Measurements from ENCODE around the gene HILPDA. TPM values are rescaled to one million over a fixed set of nuclear protein-coding genes. Genes with fewer than 3 reads are reported as not detected.

Gene HILPDA, protein sequence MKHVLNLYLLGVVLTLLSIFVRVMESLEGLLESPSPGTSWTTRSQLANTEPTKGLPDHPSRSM
- total RNA-seq = 10.9 and 13.8 TPM in 2 replicates

GRCh38 chr7:128455543-128456254 is at the start of gene HILPDA:
Gene HILPDA, plus strand, starts transcription at chr7:128455878. Its CDS starts 1,391 bp downstream, at chr7:128457269.
- H3K4me1 ChIP-seq (ENCODE audit: insufficient read depth, low read length) = peaks cover 35% of the 10 kb centered on the region
- peak within 1 kb of the TSS; percentile 97 for H3K4me3 ChIP-seq (ENCODE audit: insufficient read depth, low read length)
- peak within 1 kb of the TSS; percentile 90 for H2AFZ ChIP-seq (ENCODE audit: low read length)
- peaks cover 7% of the 10 kb centered on the region for H3K36me3 ChIP-seq (ENCODE audit: insufficient read depth, low read length)
- DNase-seq (ENCODE audit: insufficient read length, low spot score, missing footprints) = peak; percentile 97
- peaks cover 34% of the 10 kb centered on the region for H3K79me2 ChIP-seq (ENCODE audit: insufficient read depth, low read length)
- H3K27ac ChIP-seq (ENCODE audit: low read depth, low read length) = peak within 1 kb of the TSS; percentile 96
- peaks cover 25% of the 10 kb centered on the region for H4K20me1 ChIP-seq (ENCODE audit: insufficient read depth, low read length)
- no peaks in the 10 kb centered on the region for H3K27me3 ChIP-seq (ENCODE audit: insufficient read depth, low read length)
- TF ChIP-seq, protein P1, sequence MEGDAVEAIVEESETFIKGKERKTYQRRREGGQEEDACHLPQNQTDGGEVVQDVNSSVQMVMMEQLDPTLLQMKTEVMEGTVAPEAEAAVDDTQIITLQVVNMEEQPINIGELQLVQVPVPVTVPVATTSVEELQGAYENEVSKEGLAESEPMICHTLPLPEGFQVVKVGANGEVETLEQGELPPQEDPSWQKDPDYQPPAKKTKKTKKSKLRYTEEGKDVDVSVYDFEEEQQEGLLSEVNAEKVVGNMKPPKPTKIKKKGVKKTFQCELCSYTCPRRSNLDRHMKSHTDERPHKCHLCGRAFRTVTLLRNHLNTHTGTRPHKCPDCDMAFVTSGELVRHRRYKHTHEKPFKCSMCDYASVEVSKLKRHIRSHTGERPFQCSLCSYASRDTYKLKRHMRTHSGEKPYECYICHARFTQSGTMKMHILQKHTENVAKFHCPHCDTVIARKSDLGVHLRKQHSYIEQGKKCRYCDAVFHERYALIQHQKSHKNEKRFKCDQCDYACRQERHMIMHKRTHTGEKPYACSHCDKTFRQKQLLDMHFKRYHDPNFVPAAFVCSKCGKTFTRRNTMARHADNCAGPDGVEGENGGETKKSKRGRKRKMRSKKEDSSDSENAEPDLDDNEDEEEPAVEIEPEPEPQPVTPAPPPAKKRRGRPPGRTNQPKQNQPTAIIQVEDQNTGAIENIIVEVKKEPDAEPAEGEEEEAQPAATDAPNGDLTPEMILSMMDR (IDR thresholded peaks at IDR 0.05; ENCODE audit: extremely low read depth, low read depth, low read length) = no peak
- no peaks in the 10 kb centered on the region for H3K9me3 ChIP-seq (ENCODE audit: low read depth, low read length)
- peak within 1 kb of the TSS; percentile 99 for H3K4me2 ChIP-seq (ENCODE audit: insufficient read depth, low read length)

- peak; percentile 86 for DNase-seq (ENCODE audit: insufficient read length, low spot score, missing footprints)
- Histone ChIP-seq H3K27ac (ENCODE audit: low read depth, low read length) (no peak overlapping the region), H3K4me2 (ENCODE audit: insufficient read depth, low read length) (peak overlapping the region; percentile 44), H3K4me3 (ENCODE audit: insufficient read depth, low read length) (no peak overlapping the region), H2AFZ (ENCODE audit: low read length) (no peak overlapping the region), H3K36me3 (ENCODE audit: insufficient read depth, low read length) (peaks cover 3% of the 10 kb centered on the region), H3K79me2 (ENCODE audit: insufficient read depth, low read length) (peaks cover 22% of the 10 kb centered on the region), H3K4me1 (ENCODE audit: insufficient read depth, low read length) (peaks cover 20% of the 10 kb centered on the region), H4K20me1 (ENCODE audit: insufficient read depth, low read length) (peaks cover 21% of the 10 kb centered on the region), H3K27me3 (ENCODE audit: insufficient read depth, low read length) (peaks cover 2% of the 10 kb centered on the region), H3K9me3 (ENCODE audit: low read depth, low read length) (no peaks in the 10 kb centered on the region)
- TF ChIP-seq, protein P1 (IDR thresholded peaks at IDR 0.05; ENCODE audit: extremely low read depth, low read depth, low read length) = no peak
Observed at GRCh38 chr7:128406314-128407232, 49.1 kb upstream of the HILPDA start.

DNA sequence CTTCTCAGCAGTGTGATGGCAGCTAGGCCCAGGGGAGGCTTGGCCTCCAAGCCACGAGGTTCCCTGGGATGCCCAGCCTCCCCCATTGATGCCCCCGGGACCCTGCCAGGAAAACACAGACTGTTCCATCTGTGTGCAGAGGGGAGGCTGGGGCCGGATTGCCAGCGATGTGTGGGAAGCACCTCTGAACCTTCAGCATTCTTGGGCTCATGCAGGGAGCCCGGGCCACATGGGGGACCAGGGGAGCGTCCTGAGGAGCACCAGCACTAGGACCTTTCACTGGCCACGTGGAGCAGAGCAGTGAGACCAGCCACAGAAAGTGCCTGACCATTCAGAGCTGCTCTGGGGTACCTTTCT is 48.5 kb upstream of the HILPDA start:
- peak; percentile 87 for DNase-seq (ENCODE audit: insufficient read length, low spot score, missing footprints)

More for the DNA sequence above, 48.5 kb upstream of the HILPDA start:
- H3K4me2 ChIP-seq (ENCODE audit: insufficient read depth, low read length) = no peak overlapping the region
- H3K27me3 ChIP-seq (ENCODE audit: insufficient read depth, low read length) = peaks cover 2% of the 10 kb centered on the region
- H2AFZ ChIP-seq (ENCODE audit: low read length) = no peak overlapping the region
- no peaks in the 10 kb centered on the region for H3K9me3 ChIP-seq (ENCODE audit: low read depth, low read length)
- H3K36me3 ChIP-seq (ENCODE audit: insufficient read depth, low read length) = no peaks in the 10 kb centered on the region
- TF ChIP-seq, protein P1 (IDR thresholded peaks at IDR 0.05; ENCODE audit: extremely low read depth, low read depth, low read length) = no peak
- no peak overlapping the region for H3K27ac ChIP-seq (ENCODE audit: low read depth, low read length)
- H3K4me3 ChIP-seq (ENCODE audit: insufficient read depth, low read length) = no peak overlapping the region
- H4K20me1 ChIP-seq (ENCODE audit: insufficient read depth, low read length) = peaks cover 21% of the 10 kb centered on the region
- H3K4me1 ChIP-seq (ENCODE audit: insufficient read depth, low read length) = peaks cover 20% of the 10 kb centered on the region
- peaks cover 22% of the 10 kb centered on the region for H3K79me2 ChIP-seq (ENCODE audit: insufficient read depth, low read length)

Data from osteoblast (primary cell).